GM19351 (cell line): Measurements from ENCODE around the gene MALL.
"Not testable (repeated sequence)": the region's sequence is repeated elsewhere in the genome, so short reads cannot be mapped to it uniquely, and the experiment has no call there.

Experiments
- ATAC-seq: cut with Tn5 transposase; IDR thresholded peaks from one replicate; pipeline ENCODE4 v1.9.1; 2021; ENCODE audit warnings: mild to moderate bottlenecking, moderate library complexity; ENCODE audit not compliant: unreplicated experiment

Gene MALL

DNA sequence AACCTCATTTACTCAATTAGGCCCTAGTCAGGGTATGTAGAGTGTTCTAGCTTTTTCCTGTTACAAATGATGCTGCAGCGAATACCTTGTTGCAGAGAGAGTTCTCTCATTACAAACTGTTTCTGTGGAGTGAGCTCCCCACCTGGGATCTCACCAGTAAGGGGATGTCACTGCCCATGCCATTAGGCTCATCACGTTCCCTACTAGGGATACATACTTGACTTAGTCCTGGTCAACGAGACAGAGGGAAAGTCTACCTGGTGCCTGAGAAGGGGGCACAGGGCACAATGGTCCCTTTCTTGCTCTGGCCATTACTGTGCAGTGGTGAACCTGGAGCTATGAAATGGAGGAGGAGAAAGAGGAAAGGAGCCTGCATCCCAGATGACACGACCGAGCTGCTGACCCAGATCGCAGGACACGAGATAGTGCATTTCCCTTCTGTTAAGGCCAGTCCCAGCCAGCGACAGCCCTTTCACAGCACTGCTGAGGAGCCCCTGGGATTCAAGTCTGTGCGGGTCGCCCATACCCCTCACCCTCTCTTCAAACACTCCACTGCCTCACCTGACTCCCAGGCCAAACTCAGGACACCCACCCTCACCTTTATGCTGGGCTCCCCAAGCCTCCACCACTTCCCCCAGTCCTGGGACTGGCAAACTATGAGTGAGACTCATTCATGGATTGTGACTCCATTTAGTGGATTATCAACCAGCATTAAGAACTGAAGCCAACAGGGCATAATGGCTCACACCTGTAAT lies 16.0 kb downstream of the MALL start:
- no peak for ATAC-seq

DNA sequence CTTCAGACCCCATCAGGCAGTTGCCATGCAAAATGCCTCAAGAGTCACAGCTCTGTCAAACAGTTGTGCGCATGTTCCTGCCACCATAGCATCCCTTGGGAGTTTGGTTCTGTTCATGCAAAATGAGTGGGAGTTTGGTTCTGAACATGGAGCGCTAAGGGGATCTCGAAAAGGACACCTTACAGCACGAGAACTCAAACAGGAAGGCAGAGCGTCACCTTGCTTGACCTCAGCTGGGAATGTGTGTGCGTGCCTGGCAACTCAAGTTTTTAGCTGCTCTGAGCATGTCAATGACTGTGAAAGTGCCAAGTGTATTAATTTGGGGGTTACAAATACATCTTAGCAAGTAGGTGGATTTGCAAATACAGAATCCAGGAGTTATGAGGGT lies 16.6 kb downstream of the MALL start:
- ATAC-seq = no peak

GRCh38 chr2:110097506-110098220 lies 18.0 kb downstream of the MALL start:
- no peak for ATAC-seq

- ATAC-seq = no peak
These were observed 19.5 kb downstream of the MALL start for GRCh38 chr2:110095994-110096633.

DNA sequence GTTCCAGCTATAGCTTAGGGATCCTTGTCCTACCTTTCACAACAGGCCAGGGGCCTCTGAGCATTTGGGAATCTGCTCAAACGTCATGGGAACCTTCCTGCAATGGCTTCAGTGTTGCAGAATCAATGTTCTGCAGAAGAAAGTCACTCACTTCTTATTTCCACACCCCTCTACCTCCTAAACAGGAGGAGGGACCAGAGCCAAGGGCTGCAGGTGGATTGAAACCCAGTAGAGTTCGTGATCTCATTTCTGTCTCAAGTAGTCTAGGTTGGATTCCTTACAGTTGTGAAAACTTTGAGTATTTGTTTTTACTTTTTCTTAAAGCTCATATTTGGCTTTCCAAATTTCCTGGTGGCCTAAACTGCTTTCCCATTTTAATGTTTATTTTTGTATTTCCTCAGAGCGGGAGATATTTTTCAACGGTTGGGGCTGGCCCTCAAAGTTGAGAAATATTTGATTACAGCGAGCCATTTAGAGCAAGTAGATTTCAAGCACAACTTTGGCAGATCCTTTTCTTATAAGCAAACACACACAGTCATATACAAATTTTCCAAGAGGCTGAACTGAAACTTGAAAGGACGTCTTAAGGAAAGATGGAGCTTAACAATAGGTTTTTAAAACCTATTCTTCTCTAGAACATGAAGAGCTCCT lies 20.6 kb downstream of the MALL start:
- not testable (repeated sequence) for ATAC-seq

GRCh38 chr2:110093924-110094323 lies 21.7 kb downstream of the MALL start:
- not testable (repeated sequence) for ATAC-seq

DNA sequence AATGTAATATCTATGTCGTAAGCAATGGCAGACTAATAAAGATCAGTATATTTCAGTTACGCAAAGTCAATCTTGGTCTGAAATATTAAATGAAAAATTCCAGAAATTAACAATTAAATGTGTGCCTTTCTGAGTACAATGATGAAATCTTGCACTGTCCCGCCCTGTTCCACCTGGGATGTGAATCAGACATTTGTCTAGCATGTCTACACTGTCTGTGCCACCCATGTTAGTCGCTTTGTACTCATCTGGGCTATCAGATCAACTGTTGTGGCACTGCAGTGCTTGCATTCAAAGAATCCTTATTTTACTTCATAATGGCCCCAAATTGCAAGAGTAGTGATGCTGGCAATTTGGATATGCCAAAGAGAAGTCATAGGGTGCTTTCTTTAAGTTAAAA lies 25.5 kb downstream of the MALL start:
- ATAC-seq = not testable (repeated sequence)

DNA sequence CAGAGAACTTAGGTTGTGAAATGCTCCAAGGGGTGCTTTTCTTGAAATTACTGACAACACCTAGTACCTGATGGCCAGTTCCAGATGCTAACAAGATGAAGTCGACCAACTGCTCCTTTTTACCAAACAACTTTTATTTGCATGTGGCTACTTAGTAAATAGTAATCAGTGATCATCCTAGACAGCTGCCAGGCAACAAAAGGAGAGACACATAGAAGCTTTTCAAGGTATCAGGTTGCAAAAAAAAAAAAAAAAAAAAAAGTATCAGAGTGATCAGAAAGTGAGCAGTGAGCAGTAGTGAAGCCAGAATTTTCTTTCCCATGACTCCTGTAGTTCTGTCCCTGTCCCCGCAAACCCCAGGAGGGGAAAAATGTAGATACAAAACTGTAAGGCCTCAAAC lies 31.9 kb downstream of the MALL start:
- ATAC-seq = not testable (repeated sequence)

DNA sequence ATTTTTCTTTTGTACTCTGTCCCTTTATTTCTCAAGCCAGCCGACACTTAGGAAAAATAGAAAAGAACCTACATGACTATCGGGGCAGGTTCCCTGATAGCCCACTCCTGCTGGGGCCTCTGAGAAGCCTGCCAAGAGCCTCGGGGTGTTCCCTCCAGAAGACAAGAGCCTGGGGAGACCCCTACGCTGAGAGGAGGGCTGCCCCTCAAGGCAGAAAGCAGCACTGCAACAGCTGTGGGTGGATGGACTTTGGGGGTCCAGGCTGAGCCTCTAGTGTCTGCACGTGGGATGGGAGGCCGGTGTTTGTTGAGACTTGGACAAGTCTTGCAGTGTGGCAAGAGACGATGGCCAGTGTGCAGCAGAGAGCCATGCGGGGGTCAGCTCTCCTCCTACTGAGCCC lies 32.5 kb downstream of the MALL start:
- ATAC-seq = not testable (repeated sequence)

DNA sequence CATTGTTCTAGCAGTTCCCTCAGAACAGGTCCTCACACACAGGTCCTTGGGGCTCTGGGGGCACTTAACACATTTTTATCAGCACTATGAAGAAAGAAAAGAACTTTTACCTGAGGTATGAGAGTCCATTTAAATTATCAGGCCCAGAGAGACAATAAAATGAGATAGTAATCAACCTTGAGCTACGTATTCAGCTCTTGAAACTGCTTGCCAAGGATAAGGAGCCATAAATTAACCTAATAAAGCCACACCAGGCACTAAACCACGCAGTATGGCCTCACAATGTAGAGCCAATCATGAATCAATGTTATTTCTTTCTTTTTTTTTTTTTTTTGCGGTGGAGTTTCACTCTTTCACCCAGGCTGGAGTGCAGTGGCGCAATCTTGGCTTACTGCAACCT lies 37.5 kb downstream of the MALL start:
- ATAC-seq = not testable (repeated sequence)

- ATAC-seq = not testable (repeated sequence)
These were observed 39.7 kb downstream of the MALL start for GRCh38 chr2:110075896-110076295.

DNA sequence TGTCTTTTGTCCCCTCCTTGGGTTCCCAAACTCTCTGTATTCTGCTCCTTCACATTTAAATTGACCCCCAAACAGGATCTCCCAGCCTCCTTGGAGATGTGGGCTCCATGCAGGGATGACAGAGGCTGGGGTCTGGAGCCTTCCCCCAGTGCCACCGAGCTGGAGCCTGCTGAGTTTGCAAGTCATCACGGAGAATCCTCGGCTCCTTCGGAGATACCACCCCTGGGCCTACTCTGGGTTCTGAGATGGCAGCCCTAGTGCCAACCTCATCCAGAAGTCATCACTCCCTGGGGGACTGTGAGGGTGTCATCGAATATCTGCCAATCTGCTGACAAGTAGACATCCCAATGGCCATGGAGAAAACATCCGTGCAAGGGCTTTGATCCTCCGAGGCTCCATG lies 45.8 kb downstream of the MALL start:
- ATAC-seq = not testable (repeated sequence)

- ATAC-seq = not testable (repeated sequence)
These were observed 47.5 kb downstream of the MALL start for GRCh38 chr2:110068153-110068552.

- ATAC-seq = not testable (repeated sequence)
These were observed 53.3 kb downstream of the MALL start for GRCh38 chr2:110062332-110062731.

GRCh38 chr2:110060550-110060949 lies 55.1 kb downstream of the MALL start:
- ATAC-seq = not testable (repeated sequence)

GRCh38 chr2:110059694-110060358 lies 55.8 kb downstream of the MALL start:
- not testable (repeated sequence) for ATAC-seq

GRCh38 chr2:110059009-110059693 lies 56.5 kb downstream of the MALL start:
- ATAC-seq = not testable (repeated sequence)

DNA sequence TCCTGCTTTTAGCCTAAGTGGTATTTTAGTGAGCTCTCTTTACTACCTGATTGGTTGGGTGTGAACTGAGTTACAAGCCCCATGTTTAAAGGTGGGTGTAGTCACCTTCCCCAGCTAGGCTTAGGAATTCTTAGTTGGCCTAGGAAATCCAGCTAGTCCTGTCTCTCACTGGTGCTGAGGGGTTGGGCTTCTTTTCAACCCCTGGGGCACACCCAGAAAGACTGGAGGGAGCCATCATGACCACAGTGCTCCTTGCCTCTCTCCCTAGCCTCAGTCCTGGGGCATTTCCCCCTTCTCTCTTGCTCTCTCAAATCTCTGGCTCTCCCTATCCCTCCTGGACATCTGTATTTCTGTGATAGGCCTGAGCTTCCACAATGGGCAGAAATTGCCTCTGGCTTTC lies 57.6 kb downstream of the MALL start:
- ATAC-seq = not testable (repeated sequence)

DNA sequence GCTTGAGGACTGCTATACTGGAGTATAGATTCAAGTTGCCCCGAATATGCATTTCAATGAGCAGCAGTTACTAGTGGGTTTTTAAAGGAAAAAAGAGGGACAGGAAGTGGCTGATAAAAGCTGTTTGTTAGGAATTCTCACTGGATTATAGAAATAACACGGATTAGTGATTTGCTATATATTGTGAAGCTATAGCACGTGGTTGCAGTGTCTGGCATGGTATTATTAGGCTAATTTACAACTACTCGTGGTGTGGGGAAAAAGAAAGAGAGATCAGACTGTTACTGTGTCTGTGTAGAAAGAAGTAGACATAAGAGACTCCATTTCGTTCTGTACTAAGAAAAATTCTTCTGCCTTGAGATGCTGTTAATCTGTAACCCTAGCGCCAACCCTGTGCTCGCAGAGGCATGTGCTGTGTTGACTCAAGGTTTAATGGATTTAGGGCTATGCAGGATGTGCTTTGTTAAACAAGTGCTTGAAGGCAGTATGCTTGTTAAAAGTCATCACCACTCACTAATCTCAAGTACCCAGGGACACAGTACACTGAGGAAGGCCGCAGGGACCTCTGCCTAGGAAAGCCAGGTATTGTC lies 59.7 kb downstream of the MALL start:
- ATAC-seq = not testable (repeated sequence)
